Activated naive CD4-positive, alpha-beta T cell treated with anti-CD3 and anti-CD28 coated beads, Interleukin-2, amount 10 ng/mL, durations not matched to agents 7 days and 5 days (primary cell): ENCODE data around the gene CHMP1A.
"Not testable (repeated sequence)": the region's sequence is repeated elsewhere in the genome, so short reads cannot be mapped to it uniquely, and the experiment has no call there.

Experiments
- CTCF ChIA-PET: fragments of 350-600 bp; sonication (Branson Sonifier 250); formaldehyde crosslinking; loops from one replicate; lab custom pipeline; 2021; ENCODE audit warnings: antibody characterized with exemption; lab: Charles Lee
- DNase-seq: peaks from one replicate; pipeline ENCODE4 v3.0.0-alpha.2; 2020
- H3K27ac Mint-ChIP-seq: one replicate; pipeline ENCODE4 v1.8.0; 2021; ENCODE audit warnings: mild to moderate bottlenecking, moderate library complexity, mixed read lengths
- H3K27me3 Mint-ChIP-seq: one replicate; pipeline ENCODE4 v1.8.0; 2021; ENCODE audit warnings: mild to moderate bottlenecking, mixed read lengths
- H3K36me3 Mint-ChIP-seq: one replicate; pipeline ENCODE4 v1.8.0; 2021; ENCODE audit warnings: mixed read lengths
- H3K4me1 Mint-ChIP-seq: one replicate; pipeline ENCODE4 v1.8.0; 2021; ENCODE audit warnings: mixed read lengths
- H3K4me3 Mint-ChIP-seq: one replicate; pipeline ENCODE4 v1.8.0; 2021; ENCODE audit warnings: mild to moderate bottlenecking, moderate library complexity, mixed read lengths
- H3K9me3 Mint-ChIP-seq: one replicate; pipeline ENCODE4 v1.8.0; 2021; ENCODE audit warnings: mixed read lengths

The CHMP1A gene

GRCh38 chr16:89657442-89658220, at the start of gene CHMP1A, which contains the start of gene SPATA33:
CHMP1A (minus strand) TSS chr16:89657708; CDS start chr16:89657588, 120 bp downstream.
SPATA33 (plus strand) TSS chr16:89657836; CDS start chr16:89657912, 76 bp downstream.
- CTCF ChIA-PET = interaction anchor here (3.7 kb wide), 1 partner anchor 42 kb away, joined by 13 read pairs; no protein-coding TSS in a partner anchor
- H3K4me1 Mint-ChIP-seq = peaks cover 42% of the 10 kb centered on the region

GRCh38 chr16:89706518-89707260, 49.2 kb upstream of the CHMP1A start:
- H3K4me3 Mint-ChIP-seq = no peak overlapping the region
- DNase-seq = no peak
- peaks cover 15% of the 10 kb centered on the region for H3K4me1 Mint-ChIP-seq
- CTCF ChIA-PET = interaction anchor here (0.6 to 6.0 kb wide), 22 partner anchors 8 to 220 kb away, joined by 3 to 116 read pairs (median 4); partner anchors contain the start of genes FANCA, MC1R and VPS9D1
- H3K36me3 Mint-ChIP-seq = no peaks in the 10 kb centered on the region
- no peak overlapping the region for H3K27ac Mint-ChIP-seq
- H3K27me3 Mint-ChIP-seq = peaks cover 9% of the 10 kb centered on the region
- no peaks in the 10 kb centered on the region for H3K9me3 Mint-ChIP-seq

More at GRCh38 chr16:89657442-89658220, at the start of gene CHMP1A, which contains the start of gene SPATA33:
- Mint-ChIP-seq H3K36me3 (peaks cover 28% of the 10 kb centered on the region), H3K27me3 (no peaks in the 10 kb centered on the region), H3K9me3 (no peaks in the 10 kb centered on the region), H3K27ac (peak within 1 kb of the TSS; percentile 84), H3K4me3 (peak within 1 kb of the TSS; percentile 93)
- DNase-seq = peak; percentile 93

DNA sequence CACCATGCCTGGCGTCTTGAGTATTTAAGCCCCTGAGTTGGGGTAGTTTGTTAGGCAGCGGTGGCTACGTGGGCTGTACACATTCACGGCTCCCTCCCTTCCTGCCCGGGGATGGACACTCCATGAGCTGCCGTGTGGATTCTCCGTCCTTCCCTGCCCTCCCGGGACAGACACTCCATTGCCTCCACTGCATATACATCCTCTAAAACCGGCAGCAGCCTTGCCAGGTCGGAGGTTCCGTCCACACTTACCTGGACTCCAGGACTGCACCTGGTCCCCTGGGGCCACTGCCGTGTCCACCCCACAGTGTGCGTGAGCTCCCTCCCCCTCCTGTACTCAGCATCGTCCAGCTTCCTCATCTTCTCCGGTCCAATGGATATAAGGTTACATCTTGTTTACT, 47.5 kb upstream of the CHMP1A start:
- Mint-ChIP-seq H3K9me3 (no peaks in the 10 kb centered on the region), H3K27ac (no peak overlapping the region), H3K4me3 (no peak overlapping the region), H3K27me3 (peaks cover 9% of the 10 kb centered on the region), H3K36me3 (no peaks in the 10 kb centered on the region), H3K4me1 (peaks cover 21% of the 10 kb centered on the region)
- CTCF ChIA-PET = interaction anchor here (1.3 to 6.9 kb wide), 6 partner anchors 19 to 205 kb away, joined by 5 to 116 read pairs (median 20); no protein-coding TSS in a partner anchor
- DNase-seq = no peak

GRCh38 chr16:89704281-89704680, 46.8 kb upstream of the CHMP1A start:
- no peak for DNase-seq
- Mint-ChIP-seq H3K36me3 (no peaks in the 10 kb centered on the region), H3K4me3 (no peak overlapping the region), H3K27ac (no peak overlapping the region), H3K4me1 (peaks cover 26% of the 10 kb centered on the region), H3K27me3 (peaks cover 9% of the 10 kb centered on the region), H3K9me3 (no peaks in the 10 kb centered on the region)
- CTCF ChIA-PET = interaction anchor here (0.7 to 6.9 kb wide), 4 partner anchors 20 to 156 kb away, joined by 5 to 57 read pairs (median 12); no protein-coding TSS in a partner anchor

GRCh38 chr16:89701425-89702406, 44.2 kb upstream of the CHMP1A start, which contains the start of gene SPATA2L:
SPATA2L (minus strand) TSS chr16:89701705; CDS start chr16:89701232, 473 bp downstream.
- DNase-seq = peak; percentile 98
- H3K9me3 Mint-ChIP-seq = no peaks in the 10 kb centered on the region
- peak within 1 kb of the TSS; percentile 77 for H3K4me3 Mint-ChIP-seq
- peaks cover 2% of the 10 kb centered on the region for H3K36me3 Mint-ChIP-seq
- peaks cover 29% of the 10 kb centered on the region for H3K4me1 Mint-ChIP-seq
- CTCF ChIA-PET = interaction anchor here (0.7 to 6.9 kb wide), 9 partner anchors 13 to 159 kb away, joined by 3 to 57 read pairs (median 4); no protein-coding TSS in a partner anchor
- H3K27me3 Mint-ChIP-seq = peaks cover 9% of the 10 kb centered on the region
- peak within 1 kb of the TSS; percentile 89 for H3K27ac Mint-ChIP-seq

DNA sequence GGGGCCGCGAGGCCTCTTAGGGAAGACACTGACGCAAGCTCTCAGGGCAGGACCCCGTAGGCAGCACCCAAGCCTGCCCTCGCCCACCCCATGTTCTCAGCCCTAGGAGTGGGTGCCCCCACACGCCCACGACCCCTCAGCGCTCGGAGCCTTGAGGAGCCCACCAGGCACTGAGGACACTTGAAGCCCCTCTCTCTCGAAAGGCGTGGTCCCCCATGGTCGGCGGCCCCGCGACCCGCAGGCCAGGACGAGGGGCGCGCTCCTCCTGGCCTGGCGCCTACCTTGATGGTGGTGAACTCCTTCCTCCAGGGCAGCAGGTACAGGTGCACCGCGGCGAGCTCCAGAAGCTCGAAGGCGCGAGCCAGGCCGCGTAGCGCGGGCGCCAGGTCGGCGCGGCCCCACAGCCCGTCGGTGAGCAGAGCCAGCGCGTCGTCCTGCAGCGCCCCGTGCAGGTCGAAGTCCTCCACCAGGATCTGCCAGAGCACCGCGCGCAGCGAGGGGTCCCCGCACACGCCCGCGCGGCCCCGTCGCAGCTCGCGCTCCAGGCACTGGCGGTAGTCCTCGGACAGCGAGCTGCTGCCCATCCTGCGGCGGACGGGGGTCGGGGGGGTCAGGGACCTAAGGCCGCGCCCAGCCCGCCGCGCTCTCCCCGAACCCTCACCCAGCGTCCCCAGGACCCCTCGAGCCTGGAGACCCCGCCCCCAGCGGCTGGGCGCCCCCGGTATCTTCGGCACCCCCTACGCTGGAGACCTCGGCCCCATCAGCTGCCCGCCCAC, 43.3 kb upstream of the CHMP1A start:
- Mint-ChIP-seq H3K4me1 (peaks cover 31% of the 10 kb centered on the region), H3K36me3 (peaks cover 2% of the 10 kb centered on the region), H3K27ac (peak overlapping the region; percentile 89), H3K4me3 (peak overlapping the region; percentile 77), H3K27me3 (peaks cover 6% of the 10 kb centered on the region), H3K9me3 (no peaks in the 10 kb centered on the region)
- CTCF ChIA-PET = interaction anchor here (0.6 to 6.9 kb wide), 30 partner anchors 8 to 381 kb away, joined by 3 to 57 read pairs (median 4); partner anchors contain the start of genes CDK10, CHMP1A and SPATA33
- peak; percentile 74 for DNase-seq

GRCh38 chr16:89700100-89700648, 42.7 kb upstream of the CHMP1A start:
- Mint-ChIP-seq H3K27ac (peak overlapping the region; percentile 76), H3K4me1 (peaks cover 34% of the 10 kb centered on the region), H3K4me3 (peak overlapping the region; percentile 77), H3K27me3 (peaks cover 6% of the 10 kb centered on the region), H3K36me3 (peaks cover 2% of the 10 kb centered on the region), H3K9me3 (no peaks in the 10 kb centered on the region)
- peak; percentile 97 for DNase-seq
- CTCF ChIA-PET = interaction anchor here (0.6 to 6.9 kb wide), 30 partner anchors 9 to 382 kb away, joined by 3 to 57 read pairs (median 4); partner anchors contain the start of genes CDK10, CHMP1A, FANCA and SPATA33

- not testable (repeated sequence) for DNase-seq, H3K27me3 Mint-ChIP-seq, H3K9me3 Mint-ChIP-seq, H3K36me3 Mint-ChIP-seq, H3K27ac Mint-ChIP-seq
- CTCF ChIA-PET = interaction anchor here (0.6 to 6.9 kb wide), 24 partner anchors 8 to 382 kb away, joined by 3 to 57 read pairs (median 4); partner anchors contain the start of genes CHMP1A, FANCA and SPATA33
- Mint-ChIP-seq H3K4me1 (peaks cover 34% of the 10 kb centered on the region), H3K4me3 (peak overlapping the region; percentile 77)
These were observed 42.2 kb upstream of the CHMP1A start for GRCh38 chr16:89699629-89700099.

DNA sequence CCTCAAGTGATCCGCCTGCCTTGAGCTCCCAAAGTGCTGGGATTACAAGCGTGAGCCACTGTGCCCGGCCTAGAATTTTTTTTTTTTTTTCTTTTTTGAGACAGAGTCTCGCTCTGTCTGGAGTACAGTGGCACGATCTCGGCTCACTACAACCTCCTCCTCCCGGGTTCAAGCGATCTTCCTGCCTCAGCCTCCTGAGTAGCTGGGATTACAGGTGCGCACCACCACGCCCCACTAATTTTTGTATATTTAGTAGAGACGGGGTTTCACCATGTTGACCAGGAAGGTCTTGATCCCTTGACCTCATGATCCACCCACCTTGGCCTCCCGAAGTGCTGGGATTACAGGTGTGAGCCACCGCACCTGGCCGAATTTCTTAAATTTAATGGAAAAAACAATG, 41.2 kb upstream of the CHMP1A start:
- not testable (repeated sequence) for H3K27me3 Mint-ChIP-seq, H3K27ac Mint-ChIP-seq, H3K4me3 Mint-ChIP-seq, H3K9me3 Mint-ChIP-seq, H3K36me3 Mint-ChIP-seq, DNase-seq
- H3K4me1 Mint-ChIP-seq = peaks cover 34% of the 10 kb centered on the region
- CTCF ChIA-PET = interaction anchor here (0.6 to 6.9 kb wide), 8 partner anchors 10 to 162 kb away, joined by 3 to 57 read pairs (median 11); partner anchors contain the start of genes CHMP1A, FANCA and SPATA33

GRCh38 chr16:89697616-89698331, 40.3 kb upstream of the CHMP1A start:
- H3K36me3 Mint-ChIP-seq = peaks cover 12% of the 10 kb centered on the region
- DNase-seq = no peak
- H3K27ac Mint-ChIP-seq = no peak overlapping the region
- H3K27me3 Mint-ChIP-seq = no peaks in the 10 kb centered on the region
- H3K4me1 Mint-ChIP-seq = peaks cover 31% of the 10 kb centered on the region
- H3K4me3 Mint-ChIP-seq = no peak overlapping the region
- no peaks in the 10 kb centered on the region for H3K9me3 Mint-ChIP-seq
- CTCF ChIA-PET = interaction anchor here (1.3 to 4.5 kb wide), 3 partner anchors 9 to 163 kb away, joined by 7 to 45 read pairs (median 18); no protein-coding TSS in a partner anchor

DNA sequence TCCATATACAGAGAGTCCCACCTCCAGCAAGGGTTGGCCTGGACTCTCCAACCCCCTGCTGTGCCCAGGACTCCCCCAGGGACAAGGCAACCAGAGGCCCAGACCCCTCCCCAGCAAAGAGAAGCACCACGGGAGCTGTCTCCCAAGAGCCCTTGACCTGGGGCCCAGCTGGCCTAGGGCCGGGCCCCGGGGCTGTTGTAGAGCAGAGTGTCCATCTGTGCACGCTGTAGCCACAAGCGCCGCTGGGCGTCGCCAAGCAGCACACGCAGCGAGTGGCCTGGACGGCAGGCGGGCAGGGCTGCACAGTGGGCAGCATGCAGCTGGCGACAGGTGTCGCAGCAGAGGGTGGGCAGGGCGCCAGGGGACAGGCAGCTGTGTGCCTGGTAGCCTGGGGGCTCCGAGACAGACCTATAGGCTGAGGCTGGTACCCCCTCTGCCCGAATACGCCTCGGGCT, 39.7 kb upstream of the CHMP1A start:
- peaks cover 25% of the 10 kb centered on the region for H3K4me1 Mint-ChIP-seq
- no peak overlapping the region for H3K4me3 Mint-ChIP-seq
- DNase-seq = no peak
- CTCF ChIA-PET = interaction anchor here (1.3 to 4.5 kb wide), 2 partner anchors 94 to 164 kb away, joined by 7 to 45 read pairs; no protein-coding TSS in a partner anchor
- no peaks in the 10 kb centered on the region for H3K27me3 Mint-ChIP-seq
- no peaks in the 10 kb centered on the region for H3K9me3 Mint-ChIP-seq
- peaks cover 12% of the 10 kb centered on the region for H3K36me3 Mint-ChIP-seq
- no peak overlapping the region for H3K27ac Mint-ChIP-seq
